ENCODE measurements around the gene UXS1. TPM values are rescaled to one million over a fixed set of nuclear protein-coding genes. Genes with fewer than 3 reads are reported as not detected.

Gene UXS1
- total and polyA plus RNA-seq, 2 of the 8 experiments (the other 6 are each of a cell fraction or from before 2014, with no cell fraction given) = 44.5 to 63.4 TPM

DNA sequence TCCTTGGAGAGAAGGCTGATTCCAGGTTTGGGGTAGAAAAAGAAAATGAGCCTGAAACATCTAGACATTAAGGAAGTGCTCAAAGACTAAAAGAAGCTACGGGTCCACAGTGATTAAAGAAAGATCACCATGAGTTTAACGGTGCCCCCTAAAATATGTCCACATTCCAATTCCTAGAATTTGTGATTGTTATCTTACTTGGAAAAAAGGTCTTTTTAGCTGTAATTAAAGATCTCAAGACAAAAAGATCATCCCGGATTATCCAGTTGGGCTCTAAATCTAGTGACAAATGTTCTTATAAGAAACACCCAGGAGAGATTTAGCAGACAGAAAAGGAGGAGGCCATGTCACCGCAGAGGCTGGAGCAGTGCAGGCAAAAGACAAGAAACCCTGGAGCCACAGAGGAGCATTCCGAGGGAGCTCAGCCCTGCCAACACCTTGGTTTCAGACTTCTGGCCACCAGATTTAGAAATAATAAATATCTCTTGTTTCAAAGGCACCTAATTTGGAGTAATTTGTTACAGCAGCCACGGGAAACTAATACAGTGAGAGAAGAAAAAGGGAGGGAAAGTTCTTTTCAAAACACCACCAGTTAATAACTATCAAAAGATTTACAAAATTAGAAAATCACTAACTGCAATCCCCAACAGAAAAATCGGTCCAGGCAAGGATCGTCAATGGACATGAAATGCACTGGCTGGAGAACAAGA lies 8.5 kb downstream of the UXS1 start:
- Histone ChIP-seq H3K4ac (replicated peaks; ENCODE audit: insufficient read length, low read depth, low read length) (no peak overlapping the region), H3K9me3 (ENCODE audit: insufficient read depth in 2 of 2, low read depth in 1 of 2, low read length in 1 of 2) (no peaks in the 10 kb centered on the region), H3K27ac (ENCODE audit: low read depth, low read length) (no peak overlapping the region), H3K36me3 (ENCODE audit: control insufficient read depth in 2 of 4, insufficient read depth in 4 of 4, low read length in 3 of 4) (no peaks in the 10 kb centered on the region), H3K27me3 (replicated peaks in 1 of 4; ENCODE audit: control insufficient read depth in 3 of 4, extremely low read depth in 1 of 4, insufficient read depth in 3 of 4, low read length in 3 of 4) (no peaks in the 10 kb centered on the region), H3K14ac (ENCODE audit: insufficient read length) (no peak overlapping the region), H2BK12ac (ENCODE audit: low read depth, low read length) (no peak overlapping the region), H3K4me1 (replicated peaks in 1 of 4; ENCODE audit: control insufficient read depth in 3 of 4, insufficient read depth in 4 of 4, low read length in 3 of 4) (peaks cover 5 to 12% (median 8%) of the 10 kb centered on the region in 4 experiments; a peak in 6 of 7 replicates), H2BK20ac (ENCODE audit: low read length) (no peak overlapping the region), H2BK120ac (replicated peaks; ENCODE audit: low read depth, low read length) (no peak overlapping the region), H4K91ac (replicated peaks; ENCODE audit: insufficient read length, low read length) (no peak overlapping the region), H2BK5ac (ENCODE audit: low read depth, low read length) (no peak overlapping the region), H3K79me1 (ENCODE audit: low read depth, low read length) (peaks cover 22% of the 10 kb centered on the region), H3K56ac (replicated peaks; ENCODE audit: insufficient read length, low read depth, low read length) (no peak overlapping the region), H2AFZ (ENCODE audit: low read length) (no peak overlapping the region), H4K5ac (ENCODE audit: insufficient read length, low read depth, low read length) (no peak overlapping the region), H3K23ac (ENCODE audit: insufficient read length) (no peak overlapping the region), H4K8ac (ENCODE audit: extremely low read depth, insufficient read depth, low read length) (no peak overlapping the region), H3K79me2 (ENCODE audit: control insufficient read depth in 1 of 2, insufficient read depth in 2 of 2, low read length in 2 of 2) (peaks cover 10 to 96% of the 10 kb centered on the region in 2 experiments), H3K23me2 (ENCODE audit: low read depth, low read length) (no peaks in the 10 kb centered on the region), H3K4me3 (ENCODE audit: extremely low read depth in 1 of 4, insufficient read depth in 2 of 4, low read depth in 3 of 4, low read length in 4 of 4) (no peak overlapping the region), H3K9ac (replicated peaks in 1 of 4; ENCODE audit: extremely low read depth in 1 of 4, low read depth in 3 of 4, low read length in 3 of 4) (no peak overlapping the region), H4K20me1 (replicated peaks in 1 of 2; ENCODE audit: control insufficient read depth in 1 of 2, insufficient read depth in 2 of 2, low read length in 2 of 2) (peaks cover 7 to 24% of the 10 kb centered on the region in 2 experiments), H2AK5ac (ENCODE audit: low read depth, low read length) (no peak overlapping the region), H2BK15ac (ENCODE audit: low read length) (no peak overlapping the region), H3K18ac (ENCODE audit: extremely low read depth, low read length) (no peak overlapping the region), H3K4me2 (ENCODE audit: insufficient read depth in 1 of 2, low read depth in 2 of 2, low read length in 2 of 2) (no peak overlapping the region)
- FAIRE-seq = no peak
- CTCF ChIA-PET (ENCODE audit: partially characterized antibody) = interaction anchor here (0.5 to 1.3 kb wide), 2 partner anchors 9 to 65 kb away, joined by 3 to 4 read pairs; no protein-coding TSS in a partner anchor
- 77% methylated on average over 8 of the region's 8 CpGs; no CpG with 5 or more reads in 1 of the 2 experiments for WGBS, 2 experiments (ENCODE audit: extremely low coverage in 1 of 2, insufficient coverage in 1 of 2, insufficient read length in 1 of 2, insufficient replicate concordance in 2 of 2, low coverage in 1 of 2, low lambda C conversion rate in 2 of 2, missing lambda C conversion rate in 1 of 2)
- POLR2A ChIA-PET (ENCODE audit: partially characterized antibody) = no interaction called here
- DNase-seq (ENCODE audit: low read depth in 1 of 2, low spot score in 2 of 2) = no peak
- TF ChIP-seq TEAD4 (IDR thresholded peaks at IDR 0.05; ENCODE audit: low read depth, low read length) (no peak), ZNF274 (IDR thresholded peaks at IDR 0.05; ENCODE audit: borderline replicate concordance, extremely low read depth, low read length) (no peak), JUN (IDR thresholded peaks at IDR 0.05; ENCODE audit: low read depth, low read length) (no peak), POLR2AphosphoS5 (IDR thresholded peaks at IDR 0.05; ENCODE audit: low read depth, low read length) (no peak), RAD21 (IDR thresholded peaks at IDR 0.05 in 1 of 2, conservative IDR thresholded peaks at IDR 0.05 in 1 of 2; ENCODE audit: low read depth in 2 of 2, low read length in 2 of 2) (no peak), RBBP5 (IDR thresholded peaks at IDR 0.05; ENCODE audit: borderline replicate concordance, low read depth, low read length) (no peak), SUZ12 (IDR thresholded peaks at IDR 0.05; ENCODE audit: low read length) (no peak), YY1 (IDR thresholded peaks at IDR 0.05; ENCODE audit: low read depth, low read length) (no peak), TCF12 (IDR thresholded peaks at IDR 0.05; ENCODE audit: low read depth, low read length) (no peak), EP300 (IDR thresholded peaks at IDR 0.05; ENCODE audit: borderline replicate concordance in 1 of 2, low read depth in 2 of 2, low read length in 2 of 2) (no peak), NRF1 (IDR thresholded peaks at IDR 0.05; ENCODE audit: low read depth, low read length) (no peak), CHD1 (IDR thresholded peaks at IDR 0.05; ENCODE audit: low read depth, low read length) (no peak)
- TF ChIP-seq, protein P1, sequence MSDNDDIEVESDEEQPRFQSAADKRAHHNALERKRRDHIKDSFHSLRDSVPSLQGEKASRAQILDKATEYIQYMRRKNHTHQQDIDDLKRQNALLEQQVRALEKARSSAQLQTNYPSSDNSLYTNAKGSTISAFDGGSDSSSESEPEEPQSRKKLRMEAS (IDR thresholded peaks at IDR 0.05) = no peak

All from H1 (cell line).